ENCODE results near the gene SREBF2. TPM values are rescaled to one million over a fixed set of nuclear protein-coding genes. Genes with fewer than 3 reads are reported as not detected.
A peak's percentile ranks its signal among the peaks of the same experiment; 100 is the strongest.

Gene SREBF2
- total and polyA plus RNA-seq, 9 of the 15 experiments (the other 6 are each of a cell fraction or from before 2014, with no cell fraction given): 1.1 to 84.2 (median 26.9) TPM

- TF ChIP-seq ETV6 (IDR thresholded peaks at IDR 0.05; ENCODE audit: borderline replicate concordance in 1 of 2, low read depth in 2 of 2, low read length in 1 of 2) (no peak), ETV6 (CRISPR knock-in tag; IDR thresholded peaks at IDR 0.05; ENCODE audit: borderline replicate concordance) (no peak), NFE2L1 (tag; IDR thresholded peaks at IDR 0.05; ENCODE audit: borderline replicate concordance, low read depth) (no peak), PCBP1 (IDR thresholded peaks at IDR 0.05; ENCODE audit: low read depth, low read length, poor library complexity, severe bottlenecking) (peak; percentile 15), OTX1 (CRISPR knock-in tag; IDR thresholded peaks at IDR 0.05) (no peak), ZNF133 (CRISPR knock-in tag; IDR thresholded peaks at IDR 0.05) (no peak), RCOR1 (IDR thresholded peaks at IDR 0.05; ENCODE audit: borderline replicate concordance in 1 of 2, low read depth in 2 of 2, low read length in 2 of 2) (peak in 1 of 2 experiments; percentile 66; a peak in 2 of 4 replicates)
- TF ChIP-seq, protein P1, sequence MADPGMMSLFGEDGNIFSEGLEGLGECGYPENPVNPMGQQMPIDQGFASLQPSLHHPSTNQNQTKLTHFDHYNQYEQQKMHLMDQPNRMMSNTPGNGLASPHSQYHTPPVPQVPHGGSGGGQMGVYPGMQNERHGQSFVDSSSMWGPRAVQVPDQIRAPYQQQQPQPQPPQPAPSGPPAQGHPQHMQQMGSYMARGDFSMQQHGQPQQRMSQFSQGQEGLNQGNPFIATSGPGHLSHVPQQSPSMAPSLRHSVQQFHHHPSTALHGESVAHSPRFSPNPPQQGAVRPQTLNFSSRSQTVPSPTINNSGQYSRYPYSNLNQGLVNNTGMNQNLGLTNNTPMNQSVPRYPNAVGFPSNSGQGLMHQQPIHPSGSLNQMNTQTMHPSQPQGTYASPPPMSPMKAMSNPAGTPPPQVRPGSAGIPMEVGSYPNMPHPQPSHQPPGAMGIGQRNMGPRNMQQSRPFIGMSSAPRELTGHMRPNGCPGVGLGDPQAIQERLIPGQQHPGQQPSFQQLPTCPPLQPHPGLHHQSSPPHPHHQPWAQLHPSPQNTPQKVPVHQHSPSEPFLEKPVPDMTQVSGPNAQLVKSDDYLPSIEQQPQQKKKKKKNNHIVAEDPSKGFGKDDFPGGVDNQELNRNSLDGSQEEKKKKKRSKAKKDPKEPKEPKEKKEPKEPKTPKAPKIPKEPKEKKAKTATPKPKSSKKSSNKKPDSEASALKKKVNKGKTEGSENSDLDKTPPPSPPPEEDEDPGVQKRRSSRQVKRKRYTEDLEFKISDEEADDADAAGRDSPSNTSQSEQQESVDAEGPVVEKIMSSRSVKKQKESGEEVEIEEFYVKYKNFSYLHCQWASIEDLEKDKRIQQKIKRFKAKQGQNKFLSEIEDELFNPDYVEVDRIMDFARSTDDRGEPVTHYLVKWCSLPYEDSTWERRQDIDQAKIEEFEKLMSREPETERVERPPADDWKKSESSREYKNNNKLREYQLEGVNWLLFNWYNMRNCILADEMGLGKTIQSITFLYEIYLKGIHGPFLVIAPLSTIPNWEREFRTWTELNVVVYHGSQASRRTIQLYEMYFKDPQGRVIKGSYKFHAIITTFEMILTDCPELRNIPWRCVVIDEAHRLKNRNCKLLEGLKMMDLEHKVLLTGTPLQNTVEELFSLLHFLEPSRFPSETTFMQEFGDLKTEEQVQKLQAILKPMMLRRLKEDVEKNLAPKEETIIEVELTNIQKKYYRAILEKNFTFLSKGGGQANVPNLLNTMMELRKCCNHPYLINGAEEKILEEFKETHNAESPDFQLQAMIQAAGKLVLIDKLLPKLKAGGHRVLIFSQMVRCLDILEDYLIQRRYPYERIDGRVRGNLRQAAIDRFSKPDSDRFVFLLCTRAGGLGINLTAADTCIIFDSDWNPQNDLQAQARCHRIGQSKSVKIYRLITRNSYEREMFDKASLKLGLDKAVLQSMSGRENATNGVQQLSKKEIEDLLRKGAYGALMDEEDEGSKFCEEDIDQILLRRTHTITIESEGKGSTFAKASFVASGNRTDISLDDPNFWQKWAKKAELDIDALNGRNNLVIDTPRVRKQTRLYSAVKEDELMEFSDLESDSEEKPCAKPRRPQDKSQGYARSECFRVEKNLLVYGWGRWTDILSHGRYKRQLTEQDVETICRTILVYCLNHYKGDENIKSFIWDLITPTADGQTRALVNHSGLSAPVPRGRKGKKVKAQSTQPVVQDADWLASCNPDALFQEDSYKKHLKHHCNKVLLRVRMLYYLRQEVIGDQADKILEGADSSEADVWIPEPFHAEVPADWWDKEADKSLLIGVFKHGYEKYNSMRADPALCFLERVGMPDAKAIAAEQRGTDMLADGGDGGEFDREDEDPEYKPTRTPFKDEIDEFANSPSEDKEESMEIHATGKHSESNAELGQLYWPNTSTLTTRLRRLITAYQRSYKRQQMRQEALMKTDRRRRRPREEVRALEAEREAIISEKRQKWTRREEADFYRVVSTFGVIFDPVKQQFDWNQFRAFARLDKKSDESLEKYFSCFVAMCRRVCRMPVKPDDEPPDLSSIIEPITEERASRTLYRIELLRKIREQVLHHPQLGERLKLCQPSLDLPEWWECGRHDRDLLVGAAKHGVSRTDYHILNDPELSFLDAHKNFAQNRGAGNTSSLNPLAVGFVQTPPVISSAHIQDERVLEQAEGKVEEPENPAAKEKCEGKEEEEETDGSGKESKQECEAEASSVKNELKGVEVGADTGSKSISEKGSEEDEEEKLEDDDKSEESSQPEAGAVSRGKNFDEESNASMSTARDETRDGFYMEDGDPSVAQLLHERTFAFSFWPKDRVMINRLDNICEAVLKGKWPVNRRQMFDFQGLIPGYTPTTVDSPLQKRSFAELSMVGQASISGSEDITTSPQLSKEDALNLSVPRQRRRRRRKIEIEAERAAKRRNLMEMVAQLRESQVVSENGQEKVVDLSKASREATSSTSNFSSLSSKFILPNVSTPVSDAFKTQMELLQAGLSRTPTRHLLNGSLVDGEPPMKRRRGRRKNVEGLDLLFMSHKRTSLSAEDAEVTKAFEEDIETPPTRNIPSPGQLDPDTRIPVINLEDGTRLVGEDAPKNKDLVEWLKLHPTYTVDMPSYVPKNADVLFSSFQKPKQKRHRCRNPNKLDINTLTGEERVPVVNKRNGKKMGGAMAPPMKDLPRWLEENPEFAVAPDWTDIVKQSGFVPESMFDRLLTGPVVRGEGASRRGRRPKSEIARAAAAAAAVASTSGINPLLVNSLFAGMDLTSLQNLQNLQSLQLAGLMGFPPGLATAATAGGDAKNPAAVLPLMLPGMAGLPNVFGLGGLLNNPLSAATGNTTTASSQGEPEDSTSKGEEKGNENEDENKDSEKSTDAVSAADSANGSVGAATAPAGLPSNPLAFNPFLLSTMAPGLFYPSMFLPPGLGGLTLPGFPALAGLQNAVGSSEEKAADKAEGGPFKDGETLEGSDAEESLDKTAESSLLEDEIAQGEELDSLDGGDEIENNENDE (IDR thresholded peaks at IDR 0.05; ENCODE audit: low read depth, low read length): no peak
- TF ChIP-seq, protein P2, sequence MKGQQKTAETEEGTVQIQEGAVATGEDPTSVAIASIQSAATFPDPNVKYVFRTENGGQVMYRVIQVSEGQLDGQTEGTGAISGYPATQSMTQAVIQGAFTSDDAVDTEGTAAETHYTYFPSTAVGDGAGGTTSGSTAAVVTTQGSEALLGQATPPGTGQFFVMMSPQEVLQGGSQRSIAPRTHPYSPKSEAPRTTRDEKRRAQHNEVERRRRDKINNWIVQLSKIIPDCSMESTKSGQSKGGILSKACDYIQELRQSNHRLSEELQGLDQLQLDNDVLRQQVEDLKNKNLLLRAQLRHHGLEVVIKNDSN (CRISPR knock-in tag; IDR thresholded peaks at IDR 0.05): peak; percentile 38; the same call in 1 of the 2 replicates
- TF ChIP-seq, protein P3, sequence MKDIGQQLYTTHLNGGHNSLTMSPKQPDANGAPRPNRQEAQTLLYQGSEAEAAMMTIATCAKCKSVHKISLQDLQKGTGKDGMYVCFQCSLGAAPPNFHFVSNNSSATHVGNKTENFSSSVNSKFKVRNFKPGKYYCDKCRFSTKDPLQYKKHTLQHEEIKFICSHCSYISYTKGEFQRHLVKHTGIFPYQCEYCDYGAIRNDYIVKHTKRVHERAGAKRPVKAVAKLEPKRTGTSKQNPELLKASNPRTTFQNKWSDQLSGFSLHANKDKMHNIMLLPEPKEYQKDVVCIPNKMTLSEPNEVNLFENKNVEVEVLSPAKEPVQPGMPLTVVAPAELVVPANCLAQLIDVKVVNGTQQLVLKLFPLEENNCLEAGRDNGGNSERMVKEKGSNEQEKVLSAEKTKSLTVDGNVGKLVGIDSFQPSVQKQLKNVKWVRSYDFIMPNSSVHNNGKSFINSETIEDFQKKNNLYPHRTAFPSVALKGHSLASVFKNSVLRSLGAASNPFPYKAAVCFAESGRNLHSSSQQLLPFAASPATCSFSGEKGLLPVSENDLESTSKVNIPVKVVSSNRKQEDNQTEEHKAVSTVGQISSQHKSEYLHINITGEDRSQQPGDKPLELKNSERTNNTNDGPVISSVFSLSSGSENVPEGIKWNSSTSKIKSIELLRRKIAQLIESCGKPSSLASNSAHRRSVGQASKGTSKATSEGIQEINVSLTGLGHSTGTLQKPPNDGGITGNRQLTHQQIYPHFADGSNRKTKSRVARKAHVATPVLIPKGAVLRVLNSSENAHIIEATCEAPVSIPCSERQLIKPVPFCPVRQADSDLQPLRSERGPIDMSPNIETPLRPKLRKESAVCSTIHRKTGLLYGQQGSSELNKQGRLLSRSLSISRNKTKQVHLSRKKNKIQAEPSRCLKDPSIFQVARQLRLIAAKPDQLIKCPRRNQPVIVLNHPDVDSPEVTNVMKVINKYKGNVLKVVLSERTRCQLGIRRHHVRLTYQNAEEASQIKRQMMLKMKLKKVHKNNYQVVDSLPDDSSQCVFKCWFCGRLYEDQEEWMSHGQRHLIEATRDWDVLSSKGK (CRISPR knock-in tag; IDR thresholded peaks at IDR 0.05): no peak
These were observed at the start of gene SREBF2 (continued) for GRCh38 chr22:41832553-41833368.
